Limb (tissue), 2 donors: Measurements from ENCODE around the gene DCDC1.

Experiments used
- DNase-seq, 2 donors: peaks; one replicate each; pipeline ENCODE4 v3.0.0-alpha.2; 2016; ENCODE audit errors: extremely low spot score in 2 of 2

The DCDC1 gene, protein sequence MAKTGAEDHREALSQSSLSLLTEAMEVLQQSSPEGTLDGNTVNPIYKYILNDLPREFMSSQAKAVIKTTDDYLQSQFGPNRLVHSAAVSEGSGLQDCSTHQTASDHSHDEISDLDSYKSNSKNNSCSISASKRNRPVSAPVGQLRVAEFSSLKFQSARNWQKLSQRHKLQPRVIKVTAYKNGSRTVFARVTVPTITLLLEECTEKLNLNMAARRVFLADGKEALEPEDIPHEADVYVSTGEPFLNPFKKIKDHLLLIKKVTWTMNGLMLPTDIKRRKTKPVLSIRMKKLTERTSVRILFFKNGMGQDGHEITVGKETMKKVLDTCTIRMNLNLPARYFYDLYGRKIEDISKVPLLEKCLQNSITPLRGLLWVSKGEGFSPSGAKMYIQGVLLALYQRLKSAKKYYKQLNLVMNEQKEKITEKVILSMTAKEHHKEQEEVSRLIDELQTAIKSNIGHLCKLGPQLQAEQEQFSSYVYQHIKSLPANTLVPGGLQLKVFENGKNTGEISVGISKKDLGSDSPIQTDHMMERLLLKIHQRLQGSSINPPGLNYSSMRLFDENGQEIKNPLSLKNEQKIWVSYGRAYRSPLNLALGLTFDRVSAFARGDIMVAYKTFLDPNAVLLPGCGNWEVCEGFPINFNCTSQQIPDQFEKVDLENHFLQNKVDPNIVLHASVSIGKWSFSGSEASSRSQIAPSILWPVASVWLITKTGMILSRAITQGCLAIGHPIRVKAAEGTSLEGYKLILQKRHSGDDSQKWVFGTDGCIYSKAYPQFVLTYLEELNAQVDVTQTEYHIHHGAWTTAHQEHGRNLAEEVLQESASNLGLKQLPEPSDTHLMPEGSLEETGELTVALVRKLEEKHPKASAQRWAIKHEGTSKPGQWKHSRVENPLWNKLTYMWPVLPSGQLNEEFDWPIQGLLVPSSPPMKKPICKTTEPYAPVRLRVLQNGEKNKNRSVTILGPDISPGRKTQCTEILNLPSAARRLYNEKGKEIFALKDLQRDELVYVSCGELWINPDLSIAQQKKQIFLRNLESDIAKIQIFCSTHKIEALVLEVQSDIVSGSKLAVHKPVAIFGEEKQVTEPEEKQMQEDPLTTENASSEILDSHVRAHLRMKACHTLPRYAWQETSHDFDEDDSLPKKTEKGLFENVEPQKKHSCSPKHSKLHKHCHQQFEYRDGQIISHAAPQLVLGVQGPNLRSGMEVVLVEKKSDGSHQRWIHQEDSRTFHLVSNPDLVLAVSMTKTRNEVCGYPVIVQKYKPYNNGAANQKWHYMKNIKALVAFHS (N-terminal part only)

DNA sequence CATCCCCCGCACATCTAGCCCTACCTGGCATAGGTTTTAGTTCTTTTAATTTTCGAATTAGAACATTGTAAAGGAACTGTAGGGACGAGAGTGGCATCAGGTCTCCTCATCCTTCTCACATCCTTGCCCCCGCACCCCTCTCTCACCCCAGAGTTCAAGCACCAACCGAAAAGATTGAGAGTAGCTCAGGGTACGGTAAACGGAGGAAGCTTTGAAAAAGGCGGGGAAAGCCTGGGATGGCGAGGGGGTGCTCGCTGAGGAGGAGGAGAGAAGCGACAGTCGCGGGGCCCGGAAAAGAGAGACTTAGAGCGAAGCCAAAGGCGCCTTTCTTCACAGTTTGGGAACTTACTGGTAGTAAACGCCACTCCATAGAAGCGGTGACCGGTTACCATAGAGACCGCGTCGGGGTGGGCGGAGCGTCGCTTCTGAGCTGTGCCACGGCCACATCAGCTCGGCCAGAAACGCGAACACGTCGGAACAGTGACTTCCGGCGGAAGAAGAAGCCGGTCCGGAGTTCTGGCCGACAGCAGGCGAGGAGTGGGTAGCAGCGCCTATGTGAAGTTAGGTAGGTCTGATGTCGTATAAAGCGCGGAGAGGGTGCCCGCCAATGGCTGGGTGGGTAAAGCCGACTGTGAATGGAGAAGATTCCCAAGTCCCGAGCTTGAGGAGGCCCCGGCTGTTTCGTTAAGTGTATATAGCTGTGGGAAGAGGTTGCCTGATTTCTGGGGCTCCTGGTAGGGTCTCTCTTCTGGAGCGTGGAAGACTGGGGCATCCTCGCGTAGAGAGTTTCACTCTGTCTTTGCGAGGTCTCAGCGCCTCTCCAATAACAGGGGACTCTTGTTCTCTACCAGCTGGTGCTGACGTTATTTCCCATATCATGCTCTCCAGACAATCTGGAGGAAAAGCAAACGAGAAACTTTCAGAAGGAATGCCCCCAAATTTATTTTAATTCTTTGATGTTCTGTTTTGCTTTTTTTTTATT lies at the start of gene DCDC1, which contains the start of gene DNAJC24:
Gene DCDC1, minus strand, starts transcription at position 392 of the 982 bp plus-strand sequence. CDS start 41,459 bp downstream, outside the sequence.
Gene DNAJC24, plus strand, starts transcription at position 513 of the 982 bp plus-strand sequence. CDS start 889 bp downstream, outside the sequence.
- peak; percentile 94 to 95 for DNase-seq

DNA sequence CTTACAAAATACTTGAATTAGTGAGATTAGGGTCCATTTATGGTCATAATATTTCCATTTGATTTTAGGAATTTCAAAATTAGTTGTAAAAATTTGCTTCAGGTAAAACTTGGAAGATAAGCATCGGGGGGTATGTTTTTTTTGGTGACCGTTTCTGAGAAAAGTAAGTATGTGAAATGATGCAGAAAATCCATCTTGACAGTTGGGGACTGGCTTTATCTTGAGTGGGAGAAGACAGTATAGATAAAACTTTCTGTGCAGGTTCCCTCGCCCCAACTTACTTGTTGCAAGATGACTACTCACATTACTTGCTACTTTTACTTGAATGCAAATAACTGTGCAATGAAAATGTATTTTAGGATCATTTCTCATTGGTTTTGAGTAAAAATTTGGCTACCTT lies 49.6 kb upstream of the DCDC1 start:
- no peak for DNase-seq

DNA sequence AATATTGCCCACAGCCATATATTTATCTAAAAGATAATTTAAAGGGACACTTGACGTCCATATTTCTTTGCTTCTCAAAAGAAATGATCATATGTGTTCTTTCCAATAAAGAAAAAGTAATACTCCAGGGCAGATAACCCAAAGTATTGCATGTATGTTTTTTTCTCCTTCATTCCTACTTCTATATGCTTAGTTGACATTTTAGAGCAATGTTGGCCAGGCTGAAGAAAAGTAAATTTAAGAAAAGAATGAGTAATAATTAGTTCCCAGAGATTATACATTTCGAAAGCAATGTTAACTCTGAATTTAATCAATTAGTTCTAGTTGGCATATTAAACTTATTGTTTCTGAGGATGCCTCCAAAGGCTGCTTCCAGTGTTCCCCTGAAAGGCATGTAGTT lies 48.3 kb upstream of the DCDC1 start:
- no peak for DNase-seq

DNA sequence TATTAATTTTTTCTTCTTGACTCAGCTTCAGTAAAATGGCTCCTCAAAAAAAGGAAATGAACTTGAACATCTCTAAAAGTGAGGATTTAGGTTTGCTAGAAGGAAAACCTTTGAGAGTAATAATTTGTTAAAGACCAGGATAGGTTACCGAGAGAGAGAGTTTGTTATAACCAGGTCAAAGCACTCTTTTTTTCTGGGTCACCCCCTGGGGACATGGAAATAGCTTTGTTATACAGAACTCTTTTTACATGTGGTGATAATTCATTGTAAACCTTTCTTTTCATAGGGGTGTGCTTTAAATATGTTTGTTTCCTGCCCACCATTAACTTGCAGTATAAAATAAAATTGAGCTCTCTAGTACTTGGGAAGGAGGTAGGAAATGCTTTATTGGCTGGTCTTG lies 47.8 kb upstream of the DCDC1 start:
- no peak for DNase-seq

DNA sequence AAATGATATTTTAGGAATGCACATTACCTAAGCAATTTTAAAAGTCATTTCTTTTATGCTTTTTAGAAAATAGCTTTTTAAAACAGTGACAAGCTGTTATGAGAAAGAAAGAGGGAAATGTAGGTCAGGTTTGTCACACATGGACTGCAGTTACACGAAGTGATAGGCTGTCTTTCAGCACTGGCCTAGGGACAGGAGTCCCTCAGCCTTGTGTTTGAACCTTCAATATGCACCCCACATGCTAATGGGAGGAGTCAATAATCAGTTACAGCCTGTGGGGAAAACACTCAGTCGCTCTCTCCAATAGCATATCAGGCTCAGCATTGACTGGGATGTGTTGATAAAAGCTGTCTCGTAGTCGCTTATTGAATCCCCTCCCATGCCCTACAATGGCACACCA lies 45.9 kb upstream of the DCDC1 start:
- DNase-seq, result no peak

DNA sequence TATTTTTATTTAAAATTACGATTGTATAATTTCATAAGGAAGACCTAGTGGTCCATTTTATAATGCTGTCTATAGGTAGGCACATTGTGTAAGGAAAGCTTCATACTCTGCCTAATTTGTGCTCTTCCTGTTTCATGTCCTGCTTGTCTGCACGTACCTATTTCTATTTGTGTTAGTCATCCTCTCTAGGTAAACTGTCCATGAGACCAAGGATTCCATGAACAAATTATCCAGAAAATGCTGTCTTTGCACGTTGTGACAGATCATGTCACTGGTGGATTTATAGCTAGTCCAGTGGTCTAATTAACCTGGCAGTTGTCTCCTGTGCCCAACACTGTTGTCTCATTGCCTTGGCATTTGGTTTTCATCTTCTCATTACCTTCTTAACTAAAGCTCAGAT lies 44.8 kb upstream of the DCDC1 start:
- no peak for DNase-seq

DNA sequence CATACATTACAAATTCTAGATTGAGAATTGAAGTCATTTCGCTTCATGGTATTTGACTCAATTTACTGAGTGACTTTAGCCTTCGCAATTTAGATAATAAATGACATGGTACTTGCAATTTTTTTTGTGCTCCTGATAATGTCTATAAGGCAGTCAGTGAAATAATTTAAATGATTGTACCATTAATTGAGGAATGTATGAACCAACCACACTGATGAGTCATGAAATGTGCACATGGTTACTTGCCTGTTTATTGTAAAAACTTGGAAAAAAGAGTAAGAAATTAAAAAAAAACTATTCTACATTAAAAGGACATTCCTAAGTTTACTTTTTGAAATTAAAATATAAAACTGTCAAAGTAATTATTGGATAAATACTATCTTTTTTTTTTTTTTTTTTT lies 43.4 kb upstream of the DCDC1 start:
- DNase-seq, result no peak

DNA sequence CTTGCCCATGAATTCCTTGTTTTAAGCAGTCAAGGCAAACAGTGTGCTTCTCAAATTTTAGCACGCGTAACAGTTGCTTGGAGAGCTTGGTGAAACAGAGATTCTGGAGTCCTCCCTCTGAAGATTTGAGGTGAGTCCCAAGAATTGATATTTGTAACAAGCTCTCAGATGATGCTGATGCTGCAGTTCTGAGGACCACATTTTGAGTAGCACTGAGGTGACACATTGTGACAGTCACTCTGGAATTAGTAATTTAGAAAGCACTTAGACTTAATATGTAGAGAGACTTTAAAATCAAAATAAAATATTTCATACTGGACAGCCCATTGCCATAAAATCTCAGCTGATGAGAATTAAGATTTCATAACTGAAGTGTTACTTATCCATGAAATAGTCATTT lies 38.7 kb upstream of the DCDC1 start:
- no peak for DNase-seq

DNA sequence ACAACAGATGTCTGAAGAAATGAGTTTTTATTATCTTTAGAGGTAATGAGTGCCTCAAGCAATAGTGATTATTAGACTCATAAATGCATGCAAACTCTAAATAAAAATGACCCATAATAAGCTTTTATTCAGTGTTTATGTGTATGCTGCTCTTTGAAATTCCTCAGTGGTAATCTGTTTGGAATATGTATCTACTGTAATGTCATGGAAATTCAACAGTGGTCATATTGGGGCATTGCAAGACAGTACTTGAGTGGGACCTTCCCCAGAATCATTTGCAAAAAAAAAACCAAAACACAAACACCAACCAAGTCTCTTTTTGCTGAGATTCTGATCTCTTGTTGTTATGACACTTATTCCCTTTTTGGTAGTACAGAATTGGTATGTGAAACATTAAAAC lies 35.1 kb upstream of the DCDC1 start:
- DNase-seq, result no peak

DNA sequence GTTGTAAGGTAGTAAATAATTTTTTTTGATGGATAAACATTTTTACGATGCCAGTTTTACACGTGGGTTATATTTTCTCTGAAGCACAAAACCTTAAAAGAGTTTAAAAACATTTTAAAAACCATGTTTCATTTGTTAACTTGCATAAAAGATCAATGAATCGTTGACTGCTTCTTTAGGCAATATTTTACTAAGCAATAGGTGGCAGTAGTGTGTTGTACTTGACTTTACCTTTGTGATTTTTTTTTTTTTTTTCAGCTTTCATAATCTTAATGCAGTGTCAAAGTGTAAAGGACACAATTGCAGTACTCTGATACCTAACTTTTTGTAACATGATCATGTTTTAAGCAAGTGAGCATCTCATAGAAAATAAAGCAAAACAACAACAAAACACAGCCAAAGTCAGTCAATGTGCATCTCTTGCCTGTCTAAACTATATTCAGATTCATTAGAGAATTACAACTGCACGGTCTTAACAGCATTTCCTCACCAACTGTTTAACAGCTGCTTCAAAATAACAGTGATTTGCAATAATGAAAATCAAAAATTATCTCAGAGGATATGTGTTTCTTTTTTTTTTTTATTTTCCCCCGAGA lies 27.8 kb upstream of the DCDC1 start:
- DNase-seq, result no peak

DNA sequence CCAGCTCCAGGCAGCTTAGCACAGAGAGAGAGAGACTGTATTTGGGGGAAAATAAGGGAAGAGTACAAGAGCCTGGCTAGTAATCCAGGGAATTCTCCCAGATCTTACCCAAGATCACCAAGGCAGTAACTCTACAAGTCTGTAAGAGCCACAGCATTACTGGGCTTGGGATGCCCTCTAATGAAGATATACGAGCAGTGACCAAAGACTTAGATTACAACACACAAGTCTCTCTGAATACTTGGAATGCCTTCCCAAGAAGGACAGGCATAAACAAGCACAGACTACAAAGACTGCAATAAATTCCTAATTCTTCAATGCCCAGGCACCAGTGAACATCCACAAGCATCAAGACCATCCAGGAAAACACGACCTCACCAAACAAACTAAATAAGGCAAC lies 17.8 kb upstream of the DCDC1 start:
- no peak for DNase-seq

DNA sequence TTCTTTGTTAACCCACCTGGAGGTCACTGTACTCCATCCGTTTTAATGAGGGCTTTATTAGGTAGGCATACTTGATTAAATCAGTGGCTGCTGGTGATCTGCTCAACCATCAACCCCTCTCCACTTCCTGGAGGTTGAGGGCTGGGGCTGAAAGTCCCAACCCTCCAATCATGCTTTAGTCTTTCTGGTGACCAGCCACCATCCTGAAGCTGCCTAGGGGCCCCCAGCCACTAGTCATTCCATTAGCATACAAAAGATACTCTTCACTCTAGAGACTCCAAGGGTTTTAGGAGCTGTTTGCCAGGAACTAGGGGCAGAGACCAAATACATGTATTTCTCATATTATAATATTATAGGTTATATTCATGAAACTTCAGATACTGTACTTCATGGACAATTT lies 13.6 kb upstream of the DCDC1 start:
- DNase-seq, result no peak

DNA sequence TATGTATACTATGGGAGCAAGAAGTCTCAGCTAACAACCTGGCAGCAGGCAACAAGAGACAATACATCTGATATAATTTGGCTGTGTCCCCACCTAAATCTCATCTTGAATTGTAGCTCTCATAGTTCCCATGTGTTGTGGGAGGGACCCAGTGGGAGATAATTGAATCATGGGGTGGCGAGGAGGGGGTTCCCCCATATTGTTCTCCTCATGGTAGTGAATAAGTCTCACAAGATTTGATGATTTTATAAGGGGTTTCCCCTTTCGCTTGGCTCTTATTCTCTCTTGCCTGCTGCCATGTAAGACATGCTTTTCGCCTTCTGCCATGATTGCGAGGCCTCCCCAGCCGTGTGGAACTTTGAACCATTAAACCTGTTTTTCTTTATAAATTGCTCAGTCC lies 6.3 kb upstream of the DCDC1 start:
- DNase-seq, result no peak

DNA sequence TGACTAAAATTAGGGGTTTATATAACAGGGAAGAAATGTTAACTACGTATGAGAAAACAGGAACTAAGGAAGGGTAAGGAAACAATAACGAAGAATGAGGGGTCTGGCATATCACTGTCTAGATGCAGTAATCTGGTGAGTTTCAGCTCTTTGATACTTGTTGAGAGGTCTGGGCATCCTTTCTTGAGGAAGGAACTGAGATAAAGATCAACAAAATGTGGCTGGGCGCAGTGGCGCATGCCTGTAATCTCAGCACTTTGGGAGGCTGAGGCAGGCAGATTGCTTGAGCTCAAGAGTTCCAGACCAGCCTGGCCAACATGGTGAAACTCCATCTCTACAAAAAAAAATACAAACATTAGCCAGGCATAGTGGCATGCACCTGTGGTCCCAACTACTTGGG lies 2.7 kb downstream of the DCDC1 start:
- DNase-seq, result no peak

DNA sequence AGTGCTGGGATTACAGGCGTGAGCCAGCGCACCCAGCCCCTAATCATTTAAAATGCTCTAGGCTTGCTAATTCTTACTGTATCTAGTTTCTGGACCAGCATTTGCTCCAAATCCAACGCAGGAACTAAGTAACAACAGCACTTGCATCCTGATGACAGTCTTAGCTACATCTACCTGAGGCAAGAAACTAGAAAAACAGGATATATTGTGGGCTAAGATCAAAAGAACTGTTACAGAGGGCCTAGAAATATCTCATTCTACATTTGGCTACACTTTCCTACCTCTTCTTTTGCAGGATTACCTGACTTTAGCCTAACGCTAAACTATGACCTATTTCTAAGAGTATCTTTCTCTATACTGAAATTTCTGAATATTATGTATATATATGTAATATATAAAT lies 7.8 kb downstream of the DCDC1 start:
- DNase-seq, result no peak

DNA sequence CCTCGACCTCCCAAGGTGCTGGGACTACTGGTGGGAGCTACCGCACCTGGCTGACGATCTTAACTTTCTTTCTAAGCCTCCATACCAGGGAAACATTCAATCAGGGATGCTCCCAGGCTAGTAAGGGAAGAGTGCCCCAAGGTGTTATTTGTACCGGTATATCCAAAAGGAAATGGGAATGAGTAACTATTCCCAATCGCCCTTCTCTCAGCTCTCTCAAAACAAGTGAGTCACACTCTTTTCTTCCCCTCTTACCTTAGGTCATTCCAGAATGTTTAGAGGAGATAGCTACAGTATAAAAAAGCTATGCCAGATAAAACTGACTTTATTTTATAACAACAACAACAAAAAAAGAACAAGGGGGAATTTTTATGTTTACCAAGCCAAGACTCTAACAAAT lies 13.7 kb downstream of the DCDC1 start:
- no peak for DNase-seq

DNA sequence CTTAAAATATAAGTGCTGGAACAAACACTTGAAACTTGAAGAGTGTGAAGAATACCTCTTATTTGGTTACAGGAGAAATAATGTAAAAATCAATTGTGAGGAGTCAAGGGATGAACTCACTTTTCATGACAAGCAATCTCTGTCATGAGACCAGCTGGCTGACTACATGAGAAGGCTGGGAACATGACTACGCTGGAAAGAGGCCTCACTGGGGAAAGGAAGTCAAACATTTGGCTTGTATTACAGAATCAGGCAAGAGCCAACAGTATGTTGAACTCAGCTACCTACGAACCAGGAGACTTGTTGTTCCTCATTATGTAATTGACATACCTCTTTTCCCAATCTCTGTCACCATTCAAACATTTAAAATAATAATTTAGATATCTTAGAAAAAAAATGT lies 14.4 kb downstream of the DCDC1 start:
- peak in 1 of 2 donors; percentile 8 for DNase-seq

DNA sequence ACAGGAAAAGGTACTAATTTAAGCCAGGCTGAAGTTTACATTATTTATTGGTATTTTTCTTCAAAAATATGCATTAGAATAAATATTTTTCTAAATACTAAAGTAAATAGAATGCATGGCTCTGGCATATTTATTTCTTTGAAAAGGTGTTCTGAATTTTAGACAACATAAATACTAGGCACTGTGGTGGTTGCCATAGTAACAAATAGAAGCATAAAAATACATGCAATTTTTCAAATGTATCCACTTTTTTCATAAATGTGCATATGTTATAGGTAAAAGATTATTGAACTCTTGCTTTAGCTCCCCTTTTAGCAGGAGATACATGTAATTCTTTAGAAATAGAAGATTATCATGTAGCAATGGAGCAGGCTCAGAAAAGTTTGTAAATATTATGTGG lies 18.4 kb downstream of the DCDC1 start:
- DNase-seq, result no peak

DNA sequence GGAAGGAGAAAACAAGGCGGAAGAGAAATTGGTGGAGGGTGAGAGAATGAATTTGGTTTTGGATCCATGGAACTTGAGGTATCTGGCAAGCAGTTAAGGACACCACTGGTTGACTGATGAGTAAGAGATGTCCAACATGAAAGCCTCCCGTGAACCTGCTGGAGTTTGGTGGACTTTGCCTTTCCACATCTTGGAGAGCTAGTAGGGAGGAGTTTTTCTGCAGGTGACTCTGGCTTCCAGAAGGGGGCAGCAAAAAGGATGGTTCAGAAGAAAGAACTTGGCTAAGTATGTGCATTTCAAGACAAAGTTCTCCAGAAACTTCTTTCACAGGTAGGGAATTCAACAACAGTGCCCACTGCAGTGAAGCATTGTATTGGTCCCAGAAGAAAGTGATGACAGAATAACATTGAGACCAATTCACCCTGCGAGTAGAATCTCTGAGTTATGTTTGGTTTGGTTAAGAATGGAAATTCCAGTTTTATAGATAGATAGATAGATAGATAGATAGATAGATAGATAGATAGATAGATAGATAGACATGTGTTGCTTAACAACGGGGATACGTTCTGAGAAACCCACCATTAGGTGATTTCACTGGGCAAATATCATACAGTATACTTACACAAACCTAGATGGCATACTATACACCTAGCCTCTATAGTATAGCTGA lies 28.5 kb downstream of the DCDC1 start:
- DNase-seq, result no peak

DNA sequence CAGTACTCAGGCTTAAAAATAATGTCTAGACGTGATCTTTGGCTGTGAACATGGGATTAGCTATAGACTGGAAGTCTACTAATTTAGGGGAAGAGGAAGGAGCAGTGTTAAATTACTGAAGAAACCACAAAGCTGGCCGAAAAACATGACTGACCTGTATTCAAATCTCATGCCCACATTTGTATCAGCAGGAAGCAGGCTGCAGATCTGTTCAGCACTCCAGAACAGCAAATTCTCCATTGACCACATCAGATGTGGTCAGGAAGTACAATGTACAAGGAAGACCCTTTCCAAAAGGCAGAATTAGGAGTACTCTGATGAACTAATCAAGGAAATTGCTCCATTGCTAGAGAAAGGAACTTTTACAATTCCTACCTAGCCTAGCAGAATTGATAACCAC lies 31.7 kb downstream of the DCDC1 start:
- DNase-seq, result no peak
